ENCODE measurements around the gene MXRA8.

Gene MXRA8

DNA sequence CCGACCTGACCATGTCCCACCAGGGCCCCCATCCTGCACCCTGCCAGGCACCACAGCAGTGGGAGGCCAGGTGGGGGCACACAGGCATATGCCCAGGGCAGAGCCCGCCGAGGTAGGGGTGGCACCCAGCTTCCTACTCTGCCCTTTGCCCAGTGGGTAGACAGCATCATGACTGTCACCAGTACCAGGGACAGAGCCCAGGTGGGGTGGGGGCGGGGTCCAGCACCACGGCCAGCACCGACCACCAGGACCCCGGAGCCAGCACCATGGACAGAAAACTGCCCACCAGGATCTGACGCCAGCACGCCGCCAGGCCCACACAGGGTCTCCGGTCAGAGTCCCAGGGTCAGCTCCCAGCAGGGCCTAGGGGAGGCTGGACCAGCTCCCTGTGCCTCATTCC lies 23.5 kb downstream of the MXRA8 start:
- TF ChIP-seq, protein P1, sequence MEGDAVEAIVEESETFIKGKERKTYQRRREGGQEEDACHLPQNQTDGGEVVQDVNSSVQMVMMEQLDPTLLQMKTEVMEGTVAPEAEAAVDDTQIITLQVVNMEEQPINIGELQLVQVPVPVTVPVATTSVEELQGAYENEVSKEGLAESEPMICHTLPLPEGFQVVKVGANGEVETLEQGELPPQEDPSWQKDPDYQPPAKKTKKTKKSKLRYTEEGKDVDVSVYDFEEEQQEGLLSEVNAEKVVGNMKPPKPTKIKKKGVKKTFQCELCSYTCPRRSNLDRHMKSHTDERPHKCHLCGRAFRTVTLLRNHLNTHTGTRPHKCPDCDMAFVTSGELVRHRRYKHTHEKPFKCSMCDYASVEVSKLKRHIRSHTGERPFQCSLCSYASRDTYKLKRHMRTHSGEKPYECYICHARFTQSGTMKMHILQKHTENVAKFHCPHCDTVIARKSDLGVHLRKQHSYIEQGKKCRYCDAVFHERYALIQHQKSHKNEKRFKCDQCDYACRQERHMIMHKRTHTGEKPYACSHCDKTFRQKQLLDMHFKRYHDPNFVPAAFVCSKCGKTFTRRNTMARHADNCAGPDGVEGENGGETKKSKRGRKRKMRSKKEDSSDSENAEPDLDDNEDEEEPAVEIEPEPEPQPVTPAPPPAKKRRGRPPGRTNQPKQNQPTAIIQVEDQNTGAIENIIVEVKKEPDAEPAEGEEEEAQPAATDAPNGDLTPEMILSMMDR (IDR thresholded peaks at IDR 0.05; ENCODE audit: control insufficient read depth, insufficient read depth, low read depth, low read length, missing control alignments), result no peak
- H3K4me3 ChIP-seq (ENCODE audit: control insufficient read depth, low read depth, low read length), result no peak overlapping the region
- no peak for DNase-seq (ENCODE audit: low read depth)

DNA sequence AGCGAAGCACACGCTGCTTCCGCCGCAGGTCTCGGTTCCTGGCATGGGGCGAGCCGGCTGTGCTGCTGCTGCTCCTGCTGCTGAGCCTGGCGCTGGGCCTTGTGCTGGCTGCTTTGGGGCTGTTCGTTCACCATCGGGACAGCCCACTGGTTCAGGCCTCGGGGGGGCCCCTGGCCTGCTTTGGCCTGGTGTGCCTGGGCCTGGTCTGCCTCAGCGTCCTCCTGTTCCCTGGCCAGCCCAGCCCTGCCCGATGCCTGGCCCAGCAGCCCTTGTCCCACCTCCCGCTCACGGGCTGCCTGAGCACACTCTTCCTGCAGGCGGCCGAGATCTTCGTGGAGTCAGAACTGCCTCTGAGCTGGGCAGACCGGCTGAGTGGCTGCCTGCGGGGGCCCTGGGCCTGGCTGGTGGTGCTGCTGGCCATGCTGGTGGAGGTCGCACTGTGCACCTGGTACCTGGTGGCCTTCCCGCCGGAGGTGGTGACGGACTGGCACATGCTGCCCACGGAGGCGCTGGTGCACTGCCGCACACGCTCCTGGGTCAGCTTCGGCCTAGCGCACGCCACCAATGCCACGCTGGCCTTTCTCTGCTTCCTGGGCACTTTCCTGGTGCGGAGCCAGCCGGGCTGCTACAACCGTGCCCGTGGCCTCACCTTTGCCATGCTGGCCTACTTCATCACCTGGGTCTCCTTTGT lies 24.7 kb downstream of the MXRA8 start:
- DNase-seq (ENCODE audit: low read depth), result no peak
- TF ChIP-seq, protein P1 (IDR thresholded peaks at IDR 0.05; ENCODE audit: control insufficient read depth, insufficient read depth, low read depth, low read length, missing control alignments), result no peak
- no peak overlapping the region for H3K4me3 ChIP-seq (ENCODE audit: control insufficient read depth, low read depth, low read length)

DNA sequence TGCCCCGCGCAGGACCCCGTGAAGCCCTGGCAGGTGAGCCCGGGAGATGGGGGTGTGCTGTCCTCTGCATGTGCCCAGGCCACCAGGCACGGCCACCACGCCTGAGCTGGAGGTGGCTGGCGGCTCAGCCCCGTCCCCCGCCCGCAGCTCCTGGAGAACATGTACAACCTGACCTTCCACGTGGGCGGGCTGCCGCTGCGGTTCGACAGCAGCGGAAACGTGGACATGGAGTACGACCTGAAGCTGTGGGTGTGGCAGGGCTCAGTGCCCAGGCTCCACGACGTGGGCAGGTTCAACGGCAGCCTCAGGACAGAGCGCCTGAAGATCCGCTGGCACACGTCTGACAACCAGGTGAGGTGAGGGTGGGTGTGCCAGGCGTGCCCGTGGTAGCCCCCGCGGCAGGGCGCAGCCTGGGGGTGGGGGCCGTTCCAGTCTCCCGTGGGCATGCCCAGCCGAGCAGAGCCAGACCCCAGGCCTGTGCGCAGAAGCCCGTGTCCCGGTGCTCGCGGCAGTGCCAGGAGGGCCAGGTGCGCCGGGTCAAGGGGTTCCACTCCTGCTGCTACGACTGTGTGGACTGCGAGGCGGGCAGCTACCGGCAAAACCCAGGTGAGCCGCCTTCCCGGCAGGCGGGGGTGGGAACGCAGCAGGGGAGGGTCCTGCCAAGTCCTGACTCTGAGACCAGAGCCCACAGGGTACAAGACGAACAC lies 25.4 kb downstream of the MXRA8 start:
- DNase-seq (ENCODE audit: low read depth), result no peak
- no peak overlapping the region for H3K4me3 ChIP-seq (ENCODE audit: control insufficient read depth, low read depth, low read length)
- TF ChIP-seq, protein P1 (IDR thresholded peaks at IDR 0.05; ENCODE audit: control insufficient read depth, insufficient read depth, low read depth, low read length, missing control alignments), result no peak

DNA sequence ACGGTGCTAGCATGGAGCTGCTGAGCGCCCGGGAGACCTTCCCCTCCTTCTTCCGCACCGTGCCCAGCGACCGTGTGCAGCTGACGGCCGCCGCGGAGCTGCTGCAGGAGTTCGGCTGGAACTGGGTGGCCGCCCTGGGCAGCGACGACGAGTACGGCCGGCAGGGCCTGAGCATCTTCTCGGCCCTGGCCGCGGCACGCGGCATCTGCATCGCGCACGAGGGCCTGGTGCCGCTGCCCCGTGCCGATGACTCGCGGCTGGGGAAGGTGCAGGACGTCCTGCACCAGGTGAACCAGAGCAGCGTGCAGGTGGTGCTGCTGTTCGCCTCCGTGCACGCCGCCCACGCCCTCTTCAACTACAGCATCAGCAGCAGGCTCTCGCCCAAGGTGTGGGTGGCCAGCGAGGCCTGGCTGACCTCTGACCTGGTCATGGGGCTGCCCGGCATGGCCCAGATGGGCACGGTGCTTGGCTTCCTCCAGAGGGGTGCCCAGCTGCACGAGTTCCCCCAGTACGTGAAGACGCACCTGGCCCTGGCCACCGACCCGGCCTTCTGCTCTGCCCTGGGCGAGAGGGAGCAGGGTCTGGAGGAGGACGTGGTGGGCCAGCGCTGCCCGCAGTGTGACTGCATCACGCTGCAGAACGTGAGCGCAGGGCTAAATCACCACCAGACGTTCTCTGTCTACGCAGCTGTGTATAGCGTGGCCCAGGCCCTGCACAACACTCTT lies 26.2 kb downstream of the MXRA8 start:
- H3K4me3 ChIP-seq (ENCODE audit: control insufficient read depth, low read depth, low read length), result no peak overlapping the region
- TF ChIP-seq, protein P1 (IDR thresholded peaks at IDR 0.05; ENCODE audit: control insufficient read depth, insufficient read depth, low read depth, low read length, missing control alignments), result no peak
- DNase-seq (ENCODE audit: low read depth), result no peak

DNA sequence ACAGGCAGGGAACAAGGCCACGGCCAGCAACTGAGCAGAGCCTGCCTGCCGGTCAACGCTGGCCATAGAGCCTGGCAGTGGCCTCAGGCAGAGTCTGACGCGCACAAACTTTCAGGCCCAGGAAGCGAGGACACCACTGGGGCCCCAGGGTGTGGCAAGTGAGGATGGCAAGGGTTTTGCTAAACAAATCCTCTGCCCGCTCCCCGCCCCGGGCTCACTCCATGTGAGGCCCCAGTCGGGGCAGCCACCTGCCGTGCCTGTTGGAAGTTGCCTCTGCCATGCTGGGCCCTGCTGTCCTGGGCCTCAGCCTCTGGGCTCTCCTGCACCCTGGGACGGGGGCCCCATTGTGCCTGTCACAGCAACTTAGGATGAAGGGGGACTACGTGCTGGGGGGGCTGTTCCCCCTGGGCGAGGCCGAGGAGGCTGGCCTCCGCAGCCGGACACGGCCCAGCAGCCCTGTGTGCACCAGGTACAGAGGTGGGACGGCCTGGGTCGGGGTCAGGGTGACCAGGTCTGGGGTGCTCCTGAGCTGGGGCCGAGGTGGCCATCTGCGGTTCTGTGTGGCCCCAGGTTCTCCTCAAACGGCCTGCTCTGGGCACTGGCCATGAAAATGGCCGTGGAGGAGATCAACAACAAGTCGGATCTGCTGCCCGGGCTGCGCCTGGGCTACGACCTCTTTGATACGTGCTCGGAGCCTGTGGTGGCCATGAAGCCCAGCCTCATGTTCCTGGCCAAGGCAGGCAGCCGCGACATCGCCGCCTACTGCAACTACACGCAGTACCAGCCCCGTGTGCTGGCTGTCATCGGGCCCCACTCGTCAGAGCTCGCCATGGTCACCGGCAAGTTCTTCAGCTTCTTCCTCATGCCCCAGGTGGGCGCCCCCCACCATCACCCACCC lies 27.0 kb downstream of the MXRA8 start, which contains the start of gene TAS1R3:
Gene TAS1R3 (plus strand): TSS at position 213 of the 898 bp plus-strand sequence. CDS start 66 bp downstream, at position 279.
- no peak within 1 kb of the TSS for H3K4me3 ChIP-seq (ENCODE audit: control insufficient read depth, low read depth, low read length)
- DNase-seq (ENCODE audit: low read depth), result no peak
- TF ChIP-seq, protein P1 (IDR thresholded peaks at IDR 0.05; ENCODE audit: control insufficient read depth, insufficient read depth, low read depth, low read length, missing control alignments), result no peak
